Hepatocyte (in vitro differentiated cells): ENCODE data around the gene SEC22C.

Experiments used
- EZH2phosphoT487 ChIP-seq: fragments of 200-600 bp; sonication (generic); IDR thresholded peaks from one replicate; pipeline ENCODE4 v1.6.1; 2018; ENCODE audit warnings: antibody characterized with exemption, mild to moderate bottlenecking, low read depth, moderate library complexity; ENCODE audit not compliant: unreplicated experiment, severe bottlenecking
- TF ChIP-seq, protein P1 (sequence below): fragments of 200-600 bp; sonication (generic); IDR thresholded peaks from 2 replicates; pipeline ENCODE4 v1.5.1; 2016; ENCODE audit warnings: antibody characterized with exemption, mild to moderate bottlenecking; ENCODE audit not compliant: poor library complexity

DNA sequence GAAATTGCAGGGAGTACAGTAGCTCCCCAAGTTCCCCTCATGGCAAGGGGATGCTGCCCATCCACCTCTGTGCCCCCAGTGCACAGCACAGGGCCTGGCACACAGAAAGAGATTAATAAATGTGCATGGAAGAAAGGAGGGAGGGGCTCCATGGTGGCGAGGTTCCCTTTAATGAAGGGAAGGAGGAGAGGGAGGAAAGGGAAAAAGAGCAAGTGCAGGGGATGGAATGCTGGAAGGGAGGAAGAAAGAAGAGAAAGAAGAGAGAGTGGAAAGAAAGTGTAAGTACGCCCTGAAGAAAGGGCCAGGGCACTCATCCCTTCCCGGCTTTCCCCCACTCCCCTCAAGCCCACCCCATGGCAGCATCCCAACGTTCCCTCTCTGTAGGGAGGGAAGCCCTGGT, 80.9 kb downstream of the SEC22C start:
- TF ChIP-seq EZH2phosphoT487 = no peak
- TF ChIP-seq, protein P1, sequence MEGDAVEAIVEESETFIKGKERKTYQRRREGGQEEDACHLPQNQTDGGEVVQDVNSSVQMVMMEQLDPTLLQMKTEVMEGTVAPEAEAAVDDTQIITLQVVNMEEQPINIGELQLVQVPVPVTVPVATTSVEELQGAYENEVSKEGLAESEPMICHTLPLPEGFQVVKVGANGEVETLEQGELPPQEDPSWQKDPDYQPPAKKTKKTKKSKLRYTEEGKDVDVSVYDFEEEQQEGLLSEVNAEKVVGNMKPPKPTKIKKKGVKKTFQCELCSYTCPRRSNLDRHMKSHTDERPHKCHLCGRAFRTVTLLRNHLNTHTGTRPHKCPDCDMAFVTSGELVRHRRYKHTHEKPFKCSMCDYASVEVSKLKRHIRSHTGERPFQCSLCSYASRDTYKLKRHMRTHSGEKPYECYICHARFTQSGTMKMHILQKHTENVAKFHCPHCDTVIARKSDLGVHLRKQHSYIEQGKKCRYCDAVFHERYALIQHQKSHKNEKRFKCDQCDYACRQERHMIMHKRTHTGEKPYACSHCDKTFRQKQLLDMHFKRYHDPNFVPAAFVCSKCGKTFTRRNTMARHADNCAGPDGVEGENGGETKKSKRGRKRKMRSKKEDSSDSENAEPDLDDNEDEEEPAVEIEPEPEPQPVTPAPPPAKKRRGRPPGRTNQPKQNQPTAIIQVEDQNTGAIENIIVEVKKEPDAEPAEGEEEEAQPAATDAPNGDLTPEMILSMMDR = no peak
